Breast epithelium (tissue), 3 donors: ENCODE results near the gene RPL37A.

ENCODE experiments used
- CTCF ChIP-seq, 3 donors: fragments of 450-650 bp; IDR thresholded peaks; one replicate each; pipeline ENCODE4 v1.5.1; 2016 to 2017; ENCODE audit warnings: antibody characterized with exemption in 3 of 3, mild to moderate bottlenecking in 3 of 3, moderate library complexity in 3 of 3
- POLR2A ChIP-seq: fragments of 450-650 bp; IDR thresholded peaks from one replicate; pipeline ENCODE4 v1.6.1; 2016; ENCODE audit warnings: antibody characterized with exemption, mild to moderate bottlenecking, moderate library complexity
- POLR2AphosphoS5 ChIP-seq, 3 donors: sonication (generic); formaldehyde crosslinking; IDR thresholded peaks; one replicate each; pipeline ENCODE4 v1.6.1; 2017; ENCODE audit warnings: antibody characterized with exemption in 3 of 3

GRCh38 chr2:216546641-216547403, 48.2 kb downstream of the RPL37A start:
- no peak for TF ChIP-seq CTCF (IDR thresholded peaks at IDR 0.05)
- no peak for TF ChIP-seq POLR2AphosphoS5 (IDR thresholded peaks at IDR 0.05)
- no peak for TF ChIP-seq POLR2A
